Cardiac muscle cell (in vitro differentiated cells and primary cell): Measurements from ENCODE around the gene PGA5. TPM values are rescaled to one million over a fixed set of nuclear protein-coding genes. Genes with fewer than 3 reads are reported as not detected.
"Not testable (repeated sequence)": the region's sequence is repeated elsewhere in the genome, so short reads cannot be mapped to it uniquely, and the experiment has no call there.

ENCODE experiments used
- DNase-seq, 2 donors: peaks; one replicate each; pipeline versions ENCODE4 v3.0.0 to v3.0.0-alpha.2; 2010 to 2017; ENCODE audit warnings: low read depth in 1 of 2, low spot score in 1 of 2
- H3K27ac ChIP-seq: fragments of 200-600 bp; sonication (generic); 2 replicates; pipeline ENCODE4 v1.5.1; 2016
- H3K27me3 ChIP-seq: fragments of 200-600 bp; sonication (generic); 2 replicates; pipeline ENCODE4 v1.6.0; 2016; ENCODE audit warnings: control low read depth
- H3K36me3 ChIP-seq: fragments of 200-600 bp; sonication (generic); 2 replicates; pipeline ENCODE4 v1.5.1; 2016; ENCODE audit warnings: control low read depth
- H3K4me1 ChIP-seq: fragments of 200-600 bp; sonication (generic); 2 replicates; pipeline ENCODE4 v1.8.1; 2017; ENCODE audit warnings: low read depth, mild to moderate bottlenecking, mixed run types
- H3K4me3 ChIP-seq: fragments of 200-600 bp; sonication (generic); 2 replicates; pipeline ENCODE4 v1.5.1; 2016; ENCODE audit warnings: mild to moderate bottlenecking
- H3K9me3 ChIP-seq: fragments of 200-600 bp; sonication (generic); 2 replicates; pipeline ENCODE4 v1.5.1; 2017; ENCODE audit warnings: low read depth, mild to moderate bottlenecking, control low read depth
- polyA plus RNA-seq: library from polyadenylated mRNA; unstranded; fragments of >200 nt; fragmentation: Nextera tagmentation; extraction: Ambion mirVana; gene quantifications from 2 replicates; pipeline ENCODE4 v1.2.1, GENCODE V29; 2016
- total RNA-seq: library from RNA; depleted of rRNA; stranded (reverse); fragments of >200 nt; gene quantifications from 2 replicates; pipeline ENCODE4 v1.2.3, GENCODE V29; 2016
- TF ChIP-seq, protein P1 (sequence below): IDR thresholded peaks from 2 replicates; pipeline ENCODE4 v1.5.1; 2012; ENCODE audit warnings: low read depth, mild to moderate bottlenecking, low read length

Gene PGA5
- total and polyA plus RNA-seq, 2 experiments from 2014 or later = 0.89 to 4.8 TPM

DNA sequence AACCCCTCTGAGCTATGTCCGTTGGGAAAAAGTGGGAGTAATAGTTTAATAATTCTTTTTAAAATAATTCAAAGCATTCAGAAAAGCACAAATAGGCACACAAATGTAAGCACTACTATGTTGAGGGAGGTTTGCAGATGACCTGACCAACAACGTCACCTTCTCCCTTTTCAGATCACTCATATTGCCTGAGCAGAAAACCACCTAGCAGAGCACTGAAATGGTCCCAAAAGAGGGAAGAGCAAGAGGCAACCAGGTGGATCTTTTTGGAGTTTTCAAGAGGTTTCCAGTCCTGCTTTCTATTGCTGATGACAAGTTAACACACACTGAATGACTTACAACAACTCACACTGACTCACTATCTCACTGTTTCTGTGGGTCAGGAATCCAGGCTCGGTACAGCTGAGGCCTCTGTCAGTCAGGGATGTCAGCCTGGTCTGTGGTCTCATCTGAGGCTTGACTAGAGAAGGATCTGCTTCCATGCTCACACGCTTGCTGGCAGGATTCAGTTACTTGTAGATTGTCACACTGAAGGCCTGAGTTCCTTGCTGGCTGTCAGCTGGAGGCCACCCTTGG is 41.9 kb upstream of the PGA5 start:
- Histone ChIP-seq H3K36me3 (no peaks in the 10 kb centered on the region), H3K9me3 (no peaks in the 10 kb centered on the region), H3K27ac (no peak overlapping the region), H3K27me3 (no peaks in the 10 kb centered on the region), H3K4me3 (no peak overlapping the region), H3K4me1 (no peaks in the 10 kb centered on the region)
- DNase-seq = no peak
- TF ChIP-seq, protein P1, sequence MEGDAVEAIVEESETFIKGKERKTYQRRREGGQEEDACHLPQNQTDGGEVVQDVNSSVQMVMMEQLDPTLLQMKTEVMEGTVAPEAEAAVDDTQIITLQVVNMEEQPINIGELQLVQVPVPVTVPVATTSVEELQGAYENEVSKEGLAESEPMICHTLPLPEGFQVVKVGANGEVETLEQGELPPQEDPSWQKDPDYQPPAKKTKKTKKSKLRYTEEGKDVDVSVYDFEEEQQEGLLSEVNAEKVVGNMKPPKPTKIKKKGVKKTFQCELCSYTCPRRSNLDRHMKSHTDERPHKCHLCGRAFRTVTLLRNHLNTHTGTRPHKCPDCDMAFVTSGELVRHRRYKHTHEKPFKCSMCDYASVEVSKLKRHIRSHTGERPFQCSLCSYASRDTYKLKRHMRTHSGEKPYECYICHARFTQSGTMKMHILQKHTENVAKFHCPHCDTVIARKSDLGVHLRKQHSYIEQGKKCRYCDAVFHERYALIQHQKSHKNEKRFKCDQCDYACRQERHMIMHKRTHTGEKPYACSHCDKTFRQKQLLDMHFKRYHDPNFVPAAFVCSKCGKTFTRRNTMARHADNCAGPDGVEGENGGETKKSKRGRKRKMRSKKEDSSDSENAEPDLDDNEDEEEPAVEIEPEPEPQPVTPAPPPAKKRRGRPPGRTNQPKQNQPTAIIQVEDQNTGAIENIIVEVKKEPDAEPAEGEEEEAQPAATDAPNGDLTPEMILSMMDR = no peak

DNA sequence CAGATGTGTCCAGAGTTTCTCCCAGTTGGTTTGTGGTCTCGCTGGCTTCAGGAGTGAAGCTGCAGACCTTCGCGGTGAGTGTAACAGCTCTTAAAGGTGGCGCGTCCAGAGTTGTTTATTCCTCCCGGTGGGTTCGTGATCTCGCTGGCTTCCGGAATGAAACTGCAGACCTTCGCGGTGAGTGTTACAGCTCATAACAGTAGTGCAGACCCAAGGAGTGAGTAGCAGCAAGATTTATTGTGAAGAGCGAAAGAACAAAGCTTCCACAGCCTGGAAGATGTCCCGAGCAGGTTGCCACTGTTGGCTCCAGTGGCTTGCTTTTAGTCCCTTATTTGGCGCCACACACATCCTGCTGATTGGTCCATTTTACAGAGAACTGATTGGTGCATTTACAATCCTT is 39.5 kb upstream of the PGA5 start:
- Histone ChIP-seq H3K4me3 (no peak overlapping the region), H3K27ac (no peak overlapping the region), H3K9me3 (no peaks in the 10 kb centered on the region), H3K27me3 (no peaks in the 10 kb centered on the region), H3K36me3 (no peaks in the 10 kb centered on the region), H3K4me1 (no peaks in the 10 kb centered on the region)
- TF ChIP-seq, protein P1 = no peak
- no peak for DNase-seq

DNA sequence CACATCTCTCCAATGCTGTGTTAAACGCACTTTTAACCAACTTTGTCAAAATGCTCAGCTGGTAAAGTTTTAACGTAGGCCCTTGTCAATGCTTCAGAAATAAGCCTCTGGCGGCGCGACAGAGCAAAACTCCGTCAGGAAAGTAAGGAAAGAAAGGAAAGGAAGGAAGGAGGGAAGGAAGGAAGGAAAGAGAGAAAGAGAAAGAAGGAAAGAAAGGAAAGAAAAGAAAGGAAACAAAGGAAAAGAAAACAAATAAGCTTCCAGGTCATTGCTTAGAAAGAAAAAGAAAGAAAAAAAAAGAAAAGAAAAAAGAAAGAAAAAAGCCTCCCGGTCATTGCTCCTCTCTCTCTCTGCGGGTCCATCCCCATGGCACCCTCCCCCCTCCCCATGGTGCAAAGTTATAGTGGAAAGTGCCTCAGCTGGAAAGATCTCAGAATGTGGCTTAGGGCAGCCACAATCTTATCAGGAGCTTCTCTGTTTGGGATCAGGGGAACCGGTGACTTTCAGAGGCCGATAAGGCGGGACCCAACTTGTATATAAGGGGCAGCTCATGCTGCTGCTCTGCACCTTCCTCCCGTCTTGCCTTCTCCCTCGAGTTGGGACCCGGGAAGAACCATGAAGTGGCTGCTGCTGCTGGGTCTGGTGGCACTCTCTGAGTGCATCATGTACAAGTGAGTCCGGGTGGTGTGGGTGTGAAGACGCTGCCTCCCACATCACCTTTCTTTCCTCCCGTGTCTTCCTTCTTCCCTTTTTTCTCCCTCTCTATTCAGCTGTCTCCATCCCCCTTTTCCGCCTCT is 37.8 kb upstream of the PGA5 start, which contains the start of gene PGA3:
Gene PGA3, plus strand, starts transcription at position 566 of the 797 bp plus-strand sequence. Its CDS starts 50 bp downstream, at position 616.
- not testable (repeated sequence) for H3K4me1 ChIP-seq, DNase-seq, H3K36me3 ChIP-seq, H3K9me3 ChIP-seq, H3K27ac ChIP-seq, H3K4me3 ChIP-seq, H3K27me3 ChIP-seq

DNA sequence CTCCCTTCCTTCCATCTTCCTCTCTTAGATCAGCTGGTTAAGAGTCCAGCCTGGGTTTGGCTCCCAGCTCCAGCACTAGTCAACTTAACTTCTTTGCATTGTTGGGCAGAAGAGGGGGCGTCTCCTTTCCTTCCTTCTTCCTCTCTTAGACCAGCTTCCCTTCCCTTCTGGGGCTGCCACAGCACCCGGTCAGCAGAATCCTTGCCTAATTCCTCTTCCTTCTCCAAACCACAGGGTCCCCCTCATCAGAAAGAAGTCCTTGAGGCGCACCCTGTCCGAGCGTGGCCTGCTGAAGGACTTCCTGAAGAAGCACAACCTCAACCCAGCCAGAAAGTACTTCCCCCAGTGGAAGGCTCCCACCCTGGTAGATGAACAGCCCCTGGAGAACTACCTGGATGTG is 37.1 kb upstream of the PGA5 start:
- not testable (repeated sequence) for H3K27ac ChIP-seq, DNase-seq, H3K4me1 ChIP-seq, H3K9me3 ChIP-seq, H3K27me3 ChIP-seq, H3K4me3 ChIP-seq, H3K36me3 ChIP-seq

DNA sequence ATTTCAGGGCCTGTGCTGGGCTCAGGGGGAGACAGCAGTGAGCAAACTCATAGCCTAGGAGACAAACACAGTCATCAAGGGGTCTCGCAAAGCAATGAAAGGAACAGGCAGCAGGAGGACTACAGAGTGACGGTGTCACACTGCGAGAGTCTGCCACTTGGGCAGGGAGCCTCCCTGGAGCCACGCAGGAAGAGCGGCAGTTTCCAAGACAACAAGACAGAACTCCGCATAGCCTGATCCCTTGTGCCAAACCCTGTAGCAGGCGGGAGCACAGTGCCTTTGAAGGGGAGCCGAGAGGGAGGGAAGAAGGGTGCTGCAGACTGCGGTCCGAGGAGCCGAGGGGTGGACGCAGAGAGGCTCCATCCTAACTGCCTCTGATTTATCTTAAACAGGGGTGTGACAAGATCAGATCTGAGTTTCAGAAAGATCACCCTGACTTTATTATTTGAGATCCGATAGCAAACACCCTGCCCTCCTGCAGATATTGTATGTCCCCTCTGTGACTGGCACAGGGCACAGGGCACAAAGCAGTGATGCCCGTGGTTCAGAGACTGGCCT is 36.4 kb upstream of the PGA5 start:
- H3K4me1 ChIP-seq, H3K9me3 ChIP-seq, H3K27ac ChIP-seq, H3K36me3 ChIP-seq, H3K27me3 ChIP-seq, H3K4me3 ChIP-seq, DNase-seq: not testable (repeated sequence)

DNA sequence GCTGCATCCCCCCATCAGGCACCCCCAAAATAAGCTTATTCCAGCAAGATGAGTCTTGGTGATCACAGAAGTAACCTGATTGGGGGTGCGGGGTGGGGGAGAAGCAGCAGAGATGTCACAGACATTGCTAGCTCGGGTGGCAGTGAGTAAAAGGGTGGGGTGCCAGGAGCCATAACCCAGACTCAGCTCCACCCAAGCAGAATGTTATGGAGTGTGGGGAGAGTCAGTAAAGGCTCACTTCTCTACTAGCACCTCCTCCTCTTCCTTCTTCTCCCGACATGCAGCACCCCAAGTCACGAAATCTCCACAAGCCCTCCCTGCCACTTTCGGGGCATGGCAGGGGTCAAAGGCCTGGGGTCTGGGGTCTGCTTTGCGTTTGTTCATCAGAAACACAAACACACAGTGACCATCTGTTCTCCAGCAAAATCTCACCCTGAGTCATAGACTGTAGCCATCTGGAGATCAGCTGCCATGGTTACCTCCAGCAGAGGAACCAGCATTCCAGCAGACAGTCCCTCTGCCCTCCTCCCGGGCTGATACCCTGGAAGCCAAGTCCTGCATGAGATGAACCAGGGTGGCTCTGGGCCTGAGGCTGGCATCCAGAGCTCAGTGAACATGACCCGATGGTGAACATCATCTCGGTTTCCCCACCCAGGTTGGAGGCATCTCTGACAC is 33.2 kb upstream of the PGA5 start:
- not testable (repeated sequence) for H3K4me1 ChIP-seq, H3K27me3 ChIP-seq, H3K36me3 ChIP-seq, H3K27ac ChIP-seq, H3K9me3 ChIP-seq, H3K4me3 ChIP-seq, DNase-seq

DNA sequence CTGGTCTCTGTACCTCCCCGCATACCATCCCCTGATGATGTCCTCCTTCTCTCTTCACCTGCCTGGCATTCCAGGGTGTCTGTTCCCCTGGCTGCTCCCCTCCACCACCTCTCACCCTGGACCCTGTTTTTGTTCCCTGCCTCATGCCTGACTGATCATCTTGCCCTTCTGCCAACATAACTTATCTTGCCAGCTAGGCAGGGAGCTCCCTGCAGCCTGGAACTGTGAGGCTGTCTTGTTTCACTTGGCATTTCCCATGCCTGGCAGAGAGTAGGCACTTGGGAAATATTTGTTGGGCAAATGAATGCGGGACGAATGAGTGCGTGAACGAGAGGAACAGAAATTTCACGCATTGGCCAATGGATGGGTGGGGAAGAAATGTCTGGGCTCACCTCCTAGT is 30.3 kb upstream of the PGA5 start:
- H3K36me3 ChIP-seq, H3K27me3 ChIP-seq, DNase-seq, H3K9me3 ChIP-seq, H3K4me1 ChIP-seq, H3K4me3 ChIP-seq, H3K27ac ChIP-seq: not testable (repeated sequence)

DNA sequence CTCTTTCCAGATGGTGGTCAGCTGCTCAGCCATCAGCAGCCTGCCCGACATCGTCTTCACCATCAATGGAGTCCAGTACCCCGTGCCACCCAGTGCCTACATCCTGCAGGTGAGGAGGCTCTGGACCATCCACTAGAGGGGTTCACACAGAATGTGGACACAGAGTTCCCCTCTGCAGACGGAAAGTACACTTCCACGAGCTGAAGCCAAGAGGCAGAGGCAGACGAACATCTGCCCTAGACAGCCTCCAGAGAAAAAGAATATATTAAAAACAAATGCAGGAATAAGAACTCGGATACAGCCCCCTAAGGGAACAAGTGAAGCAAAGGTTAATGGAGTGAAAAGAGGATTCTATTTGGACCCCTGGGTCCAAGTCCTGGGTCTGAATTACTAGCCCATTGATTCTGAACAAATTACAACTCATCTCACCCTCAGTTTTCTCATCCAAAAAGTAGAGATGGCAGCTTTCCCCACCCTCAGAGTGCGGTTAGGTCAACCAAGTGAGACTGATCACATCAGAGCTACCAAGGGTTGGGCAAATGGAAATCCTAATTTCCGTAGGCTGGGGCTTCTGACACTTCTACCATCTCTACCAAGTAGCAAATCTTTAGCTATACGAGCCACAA is 29.5 kb upstream of the PGA5 start:
- not testable (repeated sequence) for H3K9me3 ChIP-seq, DNase-seq, H3K36me3 ChIP-seq

DNA sequence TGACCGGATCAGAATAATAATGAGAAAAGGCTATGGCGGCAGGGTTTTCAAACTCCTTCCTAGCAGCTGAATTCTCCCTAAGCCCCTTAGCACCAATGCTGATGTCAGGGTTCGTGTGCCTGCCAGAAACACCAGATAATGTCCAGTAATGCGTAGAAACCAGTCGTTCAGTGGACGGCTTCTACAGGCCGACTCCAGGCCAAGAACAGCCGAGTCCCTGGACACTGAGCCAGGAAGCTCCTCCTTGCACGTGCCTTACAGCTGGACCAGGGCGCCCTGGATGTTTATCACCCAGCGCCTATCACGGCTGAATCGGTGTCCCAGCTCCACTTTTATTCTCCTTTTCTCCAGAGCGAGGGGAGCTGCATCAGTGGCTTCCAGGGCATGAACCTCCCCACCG is 28.8 kb upstream of the PGA5 start:
- not testable (repeated sequence) for H3K27ac ChIP-seq, H3K9me3 ChIP-seq, H3K4me1 ChIP-seq, H3K36me3 ChIP-seq, H3K4me3 ChIP-seq, DNase-seq, H3K27me3 ChIP-seq

More for the DNA sequence above, 29.5 kb upstream of the PGA5 start:
- not testable (repeated sequence) for H3K4me1 ChIP-seq, H3K27ac ChIP-seq, H3K27me3 ChIP-seq, H3K4me3 ChIP-seq

DNA sequence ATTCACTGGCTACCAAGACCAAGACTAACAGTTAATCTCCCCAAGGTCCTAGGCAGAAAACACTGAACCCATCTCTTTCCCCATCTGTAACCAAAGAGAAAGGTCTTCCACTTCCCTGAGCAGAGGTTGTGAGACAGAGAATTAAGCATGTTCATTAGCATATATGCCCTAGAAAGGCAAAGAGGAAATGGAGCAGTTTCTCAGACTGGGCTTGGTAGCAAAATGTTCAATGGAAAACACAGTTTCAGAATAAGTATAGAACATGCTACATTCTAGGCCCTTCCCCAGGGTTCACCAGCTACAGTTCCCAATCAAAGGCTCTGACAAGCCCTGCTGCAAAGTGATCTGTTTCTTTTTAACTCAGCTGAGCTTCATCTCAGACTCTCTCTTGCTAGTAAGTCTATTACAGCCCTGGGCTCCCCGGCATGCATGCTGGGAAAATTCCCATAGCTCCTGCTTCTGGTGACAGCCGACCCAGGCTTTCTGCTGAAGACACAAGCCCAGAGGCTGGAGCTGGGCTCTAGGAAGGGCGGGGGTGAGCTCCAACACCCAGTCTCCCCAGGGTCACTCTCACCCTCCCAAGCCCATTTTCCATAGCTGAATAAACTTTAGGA is 27.2 kb upstream of the PGA5 start:
- not testable (repeated sequence) for H3K4me3 ChIP-seq

DNA sequence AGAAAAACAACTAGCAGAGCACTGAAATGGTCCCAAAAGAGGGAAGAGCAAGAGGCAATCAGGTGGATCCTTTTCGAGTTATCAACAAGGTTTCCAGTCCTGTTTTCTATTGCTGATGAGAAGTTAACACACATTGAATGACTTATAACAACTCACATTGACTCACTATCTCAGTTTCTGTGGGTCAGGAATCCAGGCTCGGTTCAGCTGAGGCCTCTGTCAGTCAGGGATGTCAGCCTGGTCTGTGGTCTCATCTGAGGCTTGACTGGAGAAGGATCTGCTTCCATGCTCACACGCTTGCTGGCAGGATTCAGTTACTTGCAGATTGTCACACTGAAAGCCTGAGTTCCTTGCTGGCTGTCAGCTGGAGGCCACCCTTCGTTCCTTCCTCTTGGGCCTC is 22.7 kb upstream of the PGA5 start:
- not testable (repeated sequence) for H3K9me3 ChIP-seq, H3K4me3 ChIP-seq, H3K27ac ChIP-seq, H3K27me3 ChIP-seq, DNase-seq, H3K36me3 ChIP-seq, H3K4me1 ChIP-seq

More for the DNA sequence above, 27.2 kb upstream of the PGA5 start:
- not testable (repeated sequence) for H3K4me1 ChIP-seq, H3K27me3 ChIP-seq, H3K27ac ChIP-seq, H3K36me3 ChIP-seq, H3K9me3 ChIP-seq, DNase-seq
